ENCODE results near the gene PRSS33. TPM values are rescaled to one million over a fixed set of nuclear protein-coding genes. Genes with fewer than 3 reads are reported as not detected.

Gene PRSS33
- total and polyA plus RNA-seq, 7 donors = not detected

GRCh38 chr16:2779978-2780898 is 7.1 kb downstream of the PRSS33 start:
- intact Hi-C loops (cut with DNase I) = loop anchor here (5.0 to 10.0 kb wide), 3 partner anchors 98 to 375 kb away; partner anchors contain the start of genes CEMP1 and KCTD5
- Histone ChIP-seq H3K4me1 (peaks cover 4 to 33% (median 26%) of the 10 kb centered on the region in 4 donors), H3K27ac (no peak overlapping the region), H3K9me3 (no peaks in the 10 kb centered on the region), H3K4me3 (no peak overlapping the region), H3K27me3 (peaks cover 5 to 14% (median 7%) of the 10 kb centered on the region in 3 donors), H3K36me3 (peaks cover 0 to 3% (median under 1%) of the 10 kb centered on the region in 4 donors)
- WGBS, 2 donors = 75 to 81% methylated on average over 17 of the region's 17 CpGs
- TF ChIP-seq EP300 (IDR thresholded peaks at IDR 0.05) (no peak), POLR2A (IDR thresholded peaks at IDR 0.05) (no peak), CTCF (IDR thresholded peaks at IDR 0.05) (no peak), POLR2AphosphoS5 (IDR thresholded peaks at IDR 0.05) (no peak)
- peak; percentile 48 for DNase-seq

- H3K27ac ChIP-seq = peak overlapping the region in 2 of 4 donors; percentile 93 to 96
- H3K4me3 ChIP-seq = no peak overlapping the region
- WGBS, 2 donors = 92 to 94% methylated on average over 23 of the region's 23 CpGs
- H3K9me3 ChIP-seq = no peaks in the 10 kb centered on the region
- intact Hi-C loops (cut with DNase I) = loop anchor here (5.0 to 10.0 kb wide), 3 partner anchors 97 to 375 kb away; partner anchors contain the start of genes CEMP1 and KCTD5
- peaks cover 0 to 12% (median 2%) of the 10 kb centered on the region in 4 donors for H3K36me3 ChIP-seq
- peak; percentile 63 for DNase-seq
- peaks cover 0 to 4% (median 0%) of the 10 kb centered on the region in 3 donors for H3K27me3 ChIP-seq
- peaks cover 4 to 33% (median 26%) of the 10 kb centered on the region in 4 donors for H3K4me1 ChIP-seq
- TF ChIP-seq POLR2AphosphoS5 (IDR thresholded peaks at IDR 0.05) (no peak), EP300 (IDR thresholded peaks at IDR 0.05) (no peak), POLR2A (IDR thresholded peaks at IDR 0.05) (no peak), CTCF (IDR thresholded peaks at IDR 0.05) (no peak)
Observed at GRCh38 chr16:2779151-2779920, 8.0 kb downstream of the PRSS33 start.

- intact Hi-C loops (cut with DNase I) = loop anchor here (5.0 to 10.0 kb wide), 3 partner anchors 96 to 376 kb away; partner anchors contain the start of genes CEMP1 and KCTD5
- peak overlapping the region; percentile 68 to 99 (median 88) for H3K4me3 ChIP-seq
- TF ChIP-seq CTCF (IDR thresholded peaks at IDR 0.05) (no peak), EP300 (IDR thresholded peaks at IDR 0.05) (no peak), POLR2A (IDR thresholded peaks at IDR 0.05) (no peak), POLR2AphosphoS5 (IDR thresholded peaks at IDR 0.05) (no peak)
- H3K9me3 ChIP-seq = no peaks in the 10 kb centered on the region
- H3K4me1 ChIP-seq = peaks cover 4 to 33% (median 26%) of the 10 kb centered on the region in 4 donors
- H3K27ac ChIP-seq = peak overlapping the region; percentile 93 to 100 (median 98)
- 95 to 96% methylated on average over 12 of the region's 12 CpGs for WGBS, 2 donors
- H3K27me3 ChIP-seq = no peaks in the 10 kb centered on the region
- peaks cover 0 to 19% (median 9%) of the 10 kb centered on the region in 4 donors for H3K36me3 ChIP-seq
- DNase-seq = no peak
Observed at GRCh38 chr16:2778630-2778958, 8.8 kb downstream of the PRSS33 start.

DNA sequence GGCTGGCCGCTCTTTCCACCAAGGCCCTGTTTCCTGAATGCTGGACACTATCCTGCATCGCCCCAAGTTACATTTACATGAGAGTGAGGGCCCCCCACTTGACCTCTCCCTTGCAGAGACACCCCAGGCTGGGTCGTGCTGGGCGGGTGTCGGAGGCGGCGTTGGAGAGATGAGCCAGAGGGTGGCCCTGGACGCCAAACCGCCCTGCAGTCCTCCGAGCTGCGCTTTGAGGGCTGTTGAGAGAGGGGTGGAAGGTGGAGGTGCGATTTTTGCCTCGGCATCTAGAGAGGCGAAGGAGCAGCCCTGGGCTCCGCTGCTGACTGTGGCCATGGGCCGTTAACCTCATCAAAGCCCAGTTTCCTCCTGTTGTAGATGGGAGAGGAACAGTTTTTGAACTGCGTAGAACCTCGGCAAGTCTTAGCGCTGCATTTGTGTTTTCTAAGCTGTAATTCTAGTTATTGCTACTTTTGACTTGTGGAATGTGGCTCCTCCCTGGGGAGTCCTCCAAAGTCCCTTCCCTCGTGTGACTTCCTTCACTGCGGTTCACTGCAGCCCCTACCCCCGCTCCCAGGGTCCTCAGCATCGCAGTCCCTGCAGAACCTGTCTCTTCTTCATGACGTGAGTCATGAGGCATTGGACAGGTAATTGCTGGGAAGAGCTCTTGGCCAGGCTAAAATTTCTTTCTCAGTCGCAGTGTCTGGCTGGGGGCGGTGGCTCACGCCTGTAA is 9.3 kb downstream of the PRSS33 start:
- peaks cover 4 to 33% (median 26%) of the 10 kb centered on the region in 4 donors for H3K4me1 ChIP-seq
- TF ChIP-seq POLR2AphosphoS5 (IDR thresholded peaks at IDR 0.05) = peak in 1 of 4 donors; percentile 5
- no peak for TF ChIP-seq POLR2A (IDR thresholded peaks at IDR 0.05)
- H3K27me3 ChIP-seq = no peaks in the 10 kb centered on the region
- H3K9me3 ChIP-seq = no peaks in the 10 kb centered on the region
- peaks cover 0 to 24% (median 13%) of the 10 kb centered on the region in 4 donors for H3K36me3 ChIP-seq
- 5 to 9% methylated on average over 27 of the region's 27 CpGs for WGBS, 2 donors
- peak; percentile 63 for DNase-seq
- intact Hi-C loops (cut with DNase I) = loop anchor here (5.0 to 10.0 kb wide), 3 partner anchors 96 to 377 kb away; partner anchors contain the start of genes CEMP1 and KCTD5
- H3K4me3 ChIP-seq = peak overlapping the region; percentile 68 to 99 (median 88)
- H3K27ac ChIP-seq = peak overlapping the region; percentile 93 to 100 (median 98)
